ENCODE measurements around the gene DSCAM.

DSCAM gene

GRCh38 chr21:40714536-40714935 lies 132.4 kb downstream of the DSCAM start:
- DNase-seq = no peak

- DNase-seq = no peak
Measured at GRCh38 chr21:40707656-40708244, 139.2 kb downstream of the DSCAM start.

GRCh38 chr21:40706806-40707655 lies 139.9 kb downstream of the DSCAM start:
- no peak for DNase-seq

- no peak for DNase-seq
Measured at GRCh38 chr21:40706176-40706575, 140.8 kb downstream of the DSCAM start.

GRCh38 chr21:40704141-40704540 lies 142.8 kb downstream of the DSCAM start:
- DNase-seq = no peak

- no peak for DNase-seq
Measured at GRCh38 chr21:40699366-40699765, 147.6 kb downstream of the DSCAM start.

GRCh38 chr21:40696246-40696645 lies 150.7 kb downstream of the DSCAM start:
- DNase-seq = no peak

GRCh38 chr21:40689840-40690360 lies 157.1 kb downstream of the DSCAM start:
- no peak for DNase-seq

- no peak for DNase-seq
Measured at GRCh38 chr21:40689217-40689616, 157.7 kb downstream of the DSCAM start.

- no peak for DNase-seq
Measured at GRCh38 chr21:40688106-40688864, 158.7 kb downstream of the DSCAM start.

- no peak for DNase-seq
Measured at GRCh38 chr21:40687625-40688024, 159.3 kb downstream of the DSCAM start.

GRCh38 chr21:40686526-40686925 lies 160.4 kb downstream of the DSCAM start:
- no peak for DNase-seq

- peak in 1 of 58 donors; percentile 6 for DNase-seq
Measured at GRCh38 chr21:40685141-40685540, 161.8 kb downstream of the DSCAM start.

GRCh38 chr21:40684726-40685125 lies 162.2 kb downstream of the DSCAM start:
- no peak for DNase-seq

- DNase-seq = no peak
Measured at GRCh38 chr21:40683349-40683748, 163.6 kb downstream of the DSCAM start.

GRCh38 chr21:40681164-40681859 lies 165.6 kb downstream of the DSCAM start:
- DNase-seq = peak in 39 of 58 donors; percentile 7 to 80 (median 27)

GRCh38 chr21:40680311-40680710 lies 166.6 kb downstream of the DSCAM start:
- no peak for DNase-seq

GRCh38 chr21:40678681-40679284 lies 168.2 kb downstream of the DSCAM start:
- DNase-seq = no peak

GRCh38 chr21:40675017-40675416 lies 171.9 kb downstream of the DSCAM start:
- no peak for DNase-seq

GRCh38 chr21:40672602-40673001 lies 174.4 kb downstream of the DSCAM start:
- no peak for DNase-seq

GRCh38 chr21:40671716-40672115 lies 175.2 kb downstream of the DSCAM start:
- DNase-seq = no peak

Measured in anterior cingulate cortex (tissue), 58 donors.